Measurements from ENCODE around the gene IGF2.

The IGF2 gene

GRCh38 chr11:2135018-2135569, 4.1 kb downstream of the IGF2 start:
- peaks cover 10% of the 10 kb centered on the region for H3K4me1 ChIP-seq (ENCODE audit: insufficient read depth, low read length)
- H3K4me3 ChIP-seq (ENCODE audit: low read length), result no peak overlapping the region
- H3K27me3 ChIP-seq (ENCODE audit: insufficient read depth, low read length), result peaks cover 50% of the 10 kb centered on the region
- H3K9me3 ChIP-seq (ENCODE audit: low read length), result no peaks in the 10 kb centered on the region
- no peak overlapping the region for H2AFZ ChIP-seq (ENCODE audit: low read depth, low read length)
- no peaks in the 10 kb centered on the region for H3K36me3 ChIP-seq (ENCODE audit: insufficient read depth, low read length)

DNA sequence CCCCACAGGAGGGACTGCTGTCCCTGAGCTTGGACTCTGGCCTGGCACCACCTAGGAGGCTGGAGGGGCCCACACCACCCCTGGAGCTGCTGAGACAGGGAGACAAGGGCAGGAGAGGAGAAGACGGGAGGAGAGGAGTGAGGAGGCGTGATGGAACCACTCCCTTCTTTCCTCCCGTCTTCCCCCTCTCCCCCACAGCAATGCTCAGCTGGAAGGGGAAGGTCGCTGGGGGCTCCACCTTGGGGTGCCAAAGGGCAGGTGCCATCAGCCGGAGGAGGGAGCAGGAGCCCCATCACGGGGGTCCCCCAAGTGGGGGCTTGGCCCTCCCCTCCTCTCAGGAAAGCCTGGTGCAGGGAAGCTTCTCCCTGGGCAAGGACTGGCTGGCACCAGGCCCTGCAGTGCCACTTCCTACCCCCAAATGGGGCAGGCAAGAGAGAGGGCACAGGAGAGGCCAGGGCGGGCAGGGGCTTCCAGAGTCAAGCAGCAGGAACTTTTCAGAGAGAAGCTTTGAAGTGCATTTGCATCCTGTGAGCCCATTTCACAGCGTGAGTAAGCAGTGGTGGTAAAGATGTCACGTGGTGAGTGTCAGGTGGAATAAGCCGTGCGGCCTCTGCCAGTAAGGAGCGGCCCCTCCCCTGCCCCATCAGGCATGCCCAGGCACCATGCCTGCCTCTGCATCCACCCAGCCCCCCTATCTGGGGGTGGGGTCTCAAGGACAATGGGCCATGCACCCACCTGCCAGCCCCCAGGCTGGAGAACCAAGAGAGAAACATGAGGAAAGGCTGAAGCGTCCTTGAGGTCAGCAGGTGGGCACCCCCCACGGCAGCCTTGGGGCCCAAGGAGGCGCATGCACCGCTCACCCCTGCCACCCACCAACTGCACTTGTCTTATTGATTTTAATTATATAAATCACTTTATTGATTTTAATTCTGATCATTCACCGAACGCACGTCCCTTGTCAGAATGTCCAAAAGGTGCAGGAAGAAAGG, 4.9 kb downstream of the IGF2 start:
- H3K36me3 ChIP-seq (ENCODE audit: insufficient read depth, low read length), result no peaks in the 10 kb centered on the region
- H3K9me3 ChIP-seq (ENCODE audit: low read length), result no peaks in the 10 kb centered on the region
- H3K4me3 ChIP-seq (ENCODE audit: low read length), result no peak overlapping the region
- peaks cover 44% of the 10 kb centered on the region for H3K27me3 ChIP-seq (ENCODE audit: insufficient read depth, low read length)
- peaks cover 10% of the 10 kb centered on the region for H3K4me1 ChIP-seq (ENCODE audit: insufficient read depth, low read length)
- H2AFZ ChIP-seq (ENCODE audit: low read depth, low read length), result no peak overlapping the region

GRCh38 chr11:2133241-2134021, 5.8 kb downstream of the IGF2 start:
- H3K9me3 ChIP-seq (ENCODE audit: low read length), result no peaks in the 10 kb centered on the region
- no peak overlapping the region for H2AFZ ChIP-seq (ENCODE audit: low read depth, low read length)
- no peak overlapping the region for H3K4me3 ChIP-seq (ENCODE audit: low read length)
- peaks cover 44% of the 10 kb centered on the region for H3K27me3 ChIP-seq (ENCODE audit: insufficient read depth, low read length)
- H3K36me3 ChIP-seq (ENCODE audit: insufficient read depth, low read length), result no peaks in the 10 kb centered on the region
- peaks cover 10% of the 10 kb centered on the region for H3K4me1 ChIP-seq (ENCODE audit: insufficient read depth, low read length)

DNA sequence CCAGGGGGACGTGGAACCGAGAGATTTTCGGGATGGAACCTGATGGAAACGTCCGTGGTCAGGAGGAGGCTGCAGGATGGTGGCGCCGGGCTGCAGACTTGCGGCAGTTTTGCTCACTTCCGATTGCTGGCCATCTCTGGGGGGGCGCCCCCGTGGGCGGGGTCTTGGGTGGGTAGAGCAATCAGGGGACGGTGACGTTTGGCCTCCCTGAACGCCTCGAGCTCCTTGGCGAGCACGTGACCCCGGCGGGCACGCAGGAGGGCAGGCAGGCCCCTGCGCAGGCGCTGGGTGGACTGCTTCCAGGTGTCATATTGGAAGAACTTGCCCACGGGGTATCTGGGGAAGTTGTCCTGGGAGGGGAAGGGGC, 6.3 kb downstream of the IGF2 start:
- peaks cover 39% of the 10 kb centered on the region for H3K27me3 ChIP-seq (ENCODE audit: insufficient read depth, low read length)

DNA sequence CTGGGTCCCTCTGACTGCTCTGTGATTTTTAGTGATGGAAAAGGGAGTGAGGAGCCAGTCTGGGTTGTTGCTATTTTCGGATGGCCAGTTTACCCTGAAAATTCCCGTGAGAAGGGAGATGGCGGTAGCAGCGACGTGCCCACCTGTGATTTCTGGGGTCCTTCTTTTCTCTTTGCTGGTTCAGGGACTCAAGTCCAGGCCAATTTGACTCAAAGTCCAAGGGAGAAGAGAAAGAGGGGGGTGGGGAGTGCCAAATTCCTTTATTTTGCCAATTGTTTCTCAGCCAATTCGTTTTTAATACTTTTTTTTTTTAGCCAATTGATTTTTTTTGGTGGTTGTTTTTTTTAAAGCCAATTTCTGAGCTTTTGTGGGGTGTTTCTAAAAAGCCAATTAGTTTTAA, 6.9 kb downstream of the IGF2 start:
- no peak overlapping the region for H2AFZ ChIP-seq (ENCODE audit: low read depth, low read length)
- H3K27me3 ChIP-seq (ENCODE audit: insufficient read depth, low read length), result peaks cover 34% of the 10 kb centered on the region
- peaks cover 4% of the 10 kb centered on the region for H3K4me1 ChIP-seq (ENCODE audit: insufficient read depth, low read length)
- no peak overlapping the region for H3K4me3 ChIP-seq (ENCODE audit: low read length)
- H3K36me3 ChIP-seq (ENCODE audit: insufficient read depth, low read length), result no peaks in the 10 kb centered on the region
- H3K9me3 ChIP-seq (ENCODE audit: low read length), result no peaks in the 10 kb centered on the region

More for the DNA sequence above, 6.3 kb downstream of the IGF2 start:
- Histone ChIP-seq H3K36me3 (ENCODE audit: insufficient read depth, low read length) (no peaks in the 10 kb centered on the region), H2AFZ (ENCODE audit: low read depth, low read length) (no peak overlapping the region), H3K4me3 (ENCODE audit: low read length) (no peak overlapping the region), H3K4me1 (ENCODE audit: insufficient read depth, low read length) (peaks cover 10% of the 10 kb centered on the region), H3K9me3 (ENCODE audit: low read length) (no peaks in the 10 kb centered on the region)

GRCh38 chr11:2131371-2132236, 7.6 kb downstream of the IGF2 start:
- Histone ChIP-seq H3K9me3 (ENCODE audit: low read length) (no peaks in the 10 kb centered on the region), H3K4me3 (ENCODE audit: low read length) (no peak overlapping the region), H3K4me1 (ENCODE audit: insufficient read depth, low read length) (peaks cover 2% of the 10 kb centered on the region), H3K27me3 (ENCODE audit: insufficient read depth, low read length) (peaks cover 28% of the 10 kb centered on the region), H3K36me3 (ENCODE audit: insufficient read depth, low read length) (no peaks in the 10 kb centered on the region), H2AFZ (ENCODE audit: low read depth, low read length) (no peak overlapping the region)

GRCh38 chr11:2130881-2131352, 8.3 kb downstream of the IGF2 start:
- Histone ChIP-seq H3K27me3 (ENCODE audit: insufficient read depth, low read length) (peaks cover 21% of the 10 kb centered on the region), H2AFZ (ENCODE audit: low read depth, low read length) (no peak overlapping the region), H3K4me1 (ENCODE audit: insufficient read depth, low read length) (no peaks in the 10 kb centered on the region), H3K36me3 (ENCODE audit: insufficient read depth, low read length) (no peaks in the 10 kb centered on the region), H3K9me3 (ENCODE audit: low read length) (no peaks in the 10 kb centered on the region), H3K4me3 (ENCODE audit: low read length) (no peak overlapping the region)

DNA sequence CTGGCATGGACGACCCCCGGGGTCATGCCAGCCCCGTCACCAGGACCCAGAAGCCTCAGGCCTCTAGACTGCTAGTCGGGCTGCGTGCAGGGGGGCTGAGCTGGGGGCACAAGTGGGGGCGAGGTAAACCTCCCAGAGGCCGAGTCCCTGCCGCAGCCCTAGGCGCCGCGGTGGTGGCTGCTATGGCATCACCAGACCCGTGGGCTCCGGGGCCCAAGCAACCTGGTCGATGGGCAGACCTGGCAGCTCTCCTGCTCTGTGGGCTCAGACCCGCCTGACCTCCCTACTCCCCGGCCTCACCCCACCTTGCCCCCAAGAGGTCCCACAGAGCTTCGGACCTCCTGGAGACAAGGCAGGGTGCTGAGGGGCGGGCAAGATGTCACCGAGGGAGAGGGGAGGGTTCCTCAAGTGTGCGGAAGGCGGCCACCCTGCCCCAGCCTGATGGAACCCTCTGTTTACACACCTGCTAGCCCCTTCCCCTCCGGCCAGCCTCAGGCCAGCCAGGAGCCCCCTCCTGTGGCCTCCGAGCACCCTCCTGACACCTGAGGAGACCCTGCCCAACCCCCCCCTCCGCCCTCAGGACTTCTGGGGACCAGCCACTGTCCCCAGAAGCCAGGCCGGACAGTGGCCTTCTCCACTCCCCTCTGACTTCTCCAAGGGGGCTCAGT, 9.4 kb downstream of the IGF2 start:
- Histone ChIP-seq H3K4me1 (ENCODE audit: insufficient read depth, low read length) (no peaks in the 10 kb centered on the region), H2AFZ (ENCODE audit: low read depth, low read length) (no peak overlapping the region), H3K4me3 (ENCODE audit: low read length) (no peak overlapping the region), H3K36me3 (ENCODE audit: insufficient read depth, low read length) (no peaks in the 10 kb centered on the region), H3K9me3 (ENCODE audit: low read length) (no peaks in the 10 kb centered on the region), H3K27me3 (ENCODE audit: insufficient read depth, low read length) (peaks cover 11% of the 10 kb centered on the region)

DNA sequence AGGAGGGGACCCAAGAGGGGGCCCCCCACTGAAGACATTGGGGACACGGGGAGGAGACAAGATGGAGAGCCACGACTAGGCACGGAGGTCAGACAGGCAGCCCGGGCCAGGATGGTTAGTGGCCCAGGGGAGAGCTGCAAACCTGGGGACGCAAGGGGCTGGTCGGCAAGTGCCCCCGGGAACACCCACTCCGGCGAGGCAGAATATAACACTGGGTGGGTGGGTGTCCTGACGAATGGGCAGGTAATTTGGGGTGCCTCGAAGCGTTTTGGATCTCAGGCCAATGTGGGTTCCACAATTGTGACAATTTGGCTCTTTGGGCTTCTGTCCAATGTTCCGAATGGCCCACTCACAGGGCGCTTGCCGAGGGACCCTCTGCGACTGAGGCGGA, 9.9 kb downstream of the IGF2 start:
- Histone ChIP-seq H3K9me3 (ENCODE audit: low read length) (no peaks in the 10 kb centered on the region), H3K4me3 (ENCODE audit: low read length) (no peak overlapping the region), H3K36me3 (ENCODE audit: insufficient read depth, low read length) (no peaks in the 10 kb centered on the region), H3K4me1 (ENCODE audit: insufficient read depth, low read length) (no peaks in the 10 kb centered on the region), H2AFZ (ENCODE audit: low read depth, low read length) (no peak overlapping the region), H3K27me3 (ENCODE audit: insufficient read depth, low read length) (peaks cover 7% of the 10 kb centered on the region)

DNA sequence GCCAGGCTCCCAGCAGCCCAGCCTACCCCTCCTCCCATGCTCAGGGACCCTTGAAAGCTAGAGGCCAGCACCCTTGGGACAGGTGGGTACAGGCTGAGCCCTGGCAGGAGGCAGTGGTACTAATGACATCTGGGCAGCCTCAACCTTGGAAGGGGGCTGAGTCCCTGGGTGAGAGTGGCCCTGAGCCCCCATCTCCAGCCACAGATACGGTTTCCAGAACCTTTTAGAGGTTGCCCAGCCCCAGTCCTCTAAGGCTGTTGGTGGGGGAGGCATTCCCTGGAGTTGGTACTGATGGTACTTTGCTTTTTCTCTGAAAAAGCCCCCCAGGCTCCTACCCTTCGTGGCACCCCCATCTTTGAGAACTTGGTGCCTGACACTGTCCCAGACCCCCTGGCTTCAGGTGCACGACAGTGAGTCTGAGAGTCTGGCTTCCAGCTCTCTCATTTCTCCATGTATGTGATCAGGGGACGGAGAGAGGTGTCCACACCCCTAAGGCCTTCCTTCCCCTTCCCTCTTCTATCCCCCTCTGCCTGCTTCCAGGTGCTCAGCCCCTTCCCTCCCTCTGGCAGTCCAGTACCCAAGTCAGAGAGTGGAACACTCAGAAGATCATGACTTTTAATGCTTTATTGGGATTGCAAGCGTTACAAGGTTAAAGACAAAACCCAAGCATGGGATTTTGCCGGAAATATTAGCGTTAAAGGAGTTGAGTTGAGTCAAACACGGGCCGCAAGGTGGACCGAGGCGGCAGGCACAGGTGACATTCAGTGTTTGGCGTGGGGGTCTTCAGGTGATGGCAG, 10.5 kb downstream of the IGF2 start:
- H3K9me3 ChIP-seq (ENCODE audit: low read length), result no peaks in the 10 kb centered on the region
- no peak overlapping the region for H3K4me3 ChIP-seq (ENCODE audit: low read length)
- peaks cover 7% of the 10 kb centered on the region for H3K27me3 ChIP-seq (ENCODE audit: insufficient read depth, low read length)
- no peak overlapping the region for H2AFZ ChIP-seq (ENCODE audit: low read depth, low read length)
- no peaks in the 10 kb centered on the region for H3K4me1 ChIP-seq (ENCODE audit: insufficient read depth, low read length)
- H3K36me3 ChIP-seq (ENCODE audit: insufficient read depth, low read length), result no peaks in the 10 kb centered on the region

- Histone ChIP-seq H3K27me3 (ENCODE audit: insufficient read depth, low read length) (peaks cover 3% of the 10 kb centered on the region), H3K36me3 (ENCODE audit: insufficient read depth, low read length) (no peaks in the 10 kb centered on the region)
Measured at GRCh38 chr11:2128130-2128510, 11.1 kb downstream of the IGF2 start.

More at GRCh38 chr11:2128130-2128510, 11.1 kb downstream of the IGF2 start:
- H3K4me1 ChIP-seq (ENCODE audit: insufficient read depth, low read length), result no peaks in the 10 kb centered on the region
- no peak overlapping the region for H2AFZ ChIP-seq (ENCODE audit: low read depth, low read length)
- no peaks in the 10 kb centered on the region for H3K9me3 ChIP-seq (ENCODE audit: low read length)
- no peak overlapping the region for H3K4me3 ChIP-seq (ENCODE audit: low read length)

Data from neuron (in vitro differentiated cells).